DOHH2 (cell line): ENCODE measurements around the gene CD59.

ENCODE experiments used
- CTCF ChIP-seq: fragments of 200-600 bp; sonication (generic); IDR thresholded peaks from one replicate; pipeline ENCODE4 v1.5.1; 2014; ENCODE audit warnings: antibody characterized with exemption, mild to moderate bottlenecking, low read depth, low read length; ENCODE audit not compliant: poor library complexity, severe bottlenecking
- EZH2phosphoT487 ChIP-seq: fragments of 200-600 bp; sonication (generic); IDR thresholded peaks from 2 replicates; pipeline ENCODE4 v1.6.1; 2017; ENCODE audit warnings: borderline replicate concordance, mild to moderate bottlenecking, antibody characterized with exemption, low read length, moderate library complexity, mixed read lengths

- no peak for TF ChIP-seq CTCF
- no peak for TF ChIP-seq EZH2phosphoT487
Measured at GRCh38 chr11:33785609-33786008, 49.4 kb upstream of the CD59 start.
